CD4-positive, alpha-beta T cell treated with Interleukin-4 for 1 hour (primary cell): ENCODE results near the gene C12orf56.
"Not testable (repeated sequence)": the region's sequence is repeated elsewhere in the genome, so short reads cannot be mapped to it uniquely, and the experiment has no call there.

Experiments used
- DNase-seq, 2 donors: peaks; one replicate each; pipeline ENCODE4 v3.0.0-alpha.2; 2020 to 2022

The C12orf56 gene

DNA sequence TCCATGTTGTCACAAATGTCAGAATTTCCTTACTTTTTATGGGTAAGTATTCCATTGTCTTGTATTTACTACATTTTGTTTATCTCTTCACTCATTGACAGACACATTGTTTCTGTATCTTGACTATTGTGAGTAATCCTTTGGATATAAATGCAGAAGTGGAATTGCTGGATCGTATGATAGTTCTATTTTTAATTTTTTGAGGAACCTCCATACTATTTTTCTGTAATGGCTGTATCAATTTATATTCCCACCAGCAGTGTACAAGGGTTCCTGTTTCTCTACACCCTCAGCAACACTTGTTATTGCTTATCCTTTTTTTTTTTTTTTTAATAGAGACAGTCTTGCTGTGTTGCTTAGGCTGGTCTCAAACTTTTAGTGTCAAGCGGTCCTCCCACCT lies 164.9 kb downstream of the C12orf56 start:
- DNase-seq, result no peak

DNA sequence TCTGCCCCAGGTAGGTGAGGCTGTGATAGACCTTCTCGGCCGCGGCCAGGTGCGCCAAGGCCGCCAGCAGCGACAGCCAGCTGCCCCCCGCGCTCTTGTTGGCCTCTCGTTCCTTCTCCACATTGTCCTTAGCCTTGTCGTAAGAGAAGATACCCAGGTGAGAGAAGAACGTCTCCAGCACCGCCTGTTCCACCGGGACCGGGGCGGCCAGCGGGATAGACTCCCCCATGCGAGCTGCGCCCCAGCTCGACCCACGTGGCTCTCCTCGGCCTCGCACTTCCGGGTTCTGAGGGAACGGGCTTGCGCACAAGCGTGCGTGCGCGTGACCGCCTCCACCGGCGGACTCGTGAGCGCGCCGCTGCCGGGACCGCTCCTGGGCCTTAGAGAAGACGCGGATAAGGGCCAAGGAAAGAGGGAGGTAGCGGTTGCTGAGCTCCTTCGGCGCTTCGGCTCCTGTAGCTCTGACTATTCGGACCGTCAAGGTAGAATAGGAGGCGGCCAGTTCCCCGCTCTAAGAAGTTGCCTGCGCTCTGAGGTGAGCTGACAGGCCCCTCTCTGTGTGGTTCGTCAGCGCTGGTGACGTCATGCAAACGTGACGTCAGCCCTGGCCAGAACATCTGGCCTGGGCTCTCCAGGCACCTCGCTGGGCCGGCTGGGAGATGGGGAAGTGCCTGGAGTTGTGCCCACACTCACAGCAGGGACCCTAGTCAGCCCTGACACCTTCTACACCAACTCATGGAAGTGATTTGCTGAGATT lies 168.4 kb downstream of the C12orf56 start, which contains the start of gene KICS2:
Gene KICS2 (minus strand): TSS at position 288 of the 757 bp plus-strand sequence. CDS start 59 bp downstream, at position 229.
- DNase-seq, result peak; percentile 92

DNA sequence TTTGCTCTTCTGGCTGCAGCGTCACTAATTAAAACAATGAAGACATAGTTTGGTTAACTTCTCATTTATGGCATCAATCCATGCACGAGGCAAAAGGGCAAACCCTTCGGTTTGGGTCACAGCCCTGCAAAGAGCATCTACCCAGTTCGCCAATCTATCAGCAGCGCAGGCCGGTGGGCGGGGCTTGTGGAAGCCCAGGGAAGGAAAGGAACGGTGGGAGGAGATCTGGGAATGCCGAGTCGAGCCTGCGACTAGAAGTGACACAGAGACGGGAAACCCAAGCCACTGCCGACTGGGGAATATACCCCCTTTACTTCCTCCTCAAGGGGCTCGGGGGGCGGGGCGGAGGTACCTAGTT lies 168.9 kb downstream of the C12orf56 start:
- DNase-seq, result peak; percentile 53 to 64

DNA sequence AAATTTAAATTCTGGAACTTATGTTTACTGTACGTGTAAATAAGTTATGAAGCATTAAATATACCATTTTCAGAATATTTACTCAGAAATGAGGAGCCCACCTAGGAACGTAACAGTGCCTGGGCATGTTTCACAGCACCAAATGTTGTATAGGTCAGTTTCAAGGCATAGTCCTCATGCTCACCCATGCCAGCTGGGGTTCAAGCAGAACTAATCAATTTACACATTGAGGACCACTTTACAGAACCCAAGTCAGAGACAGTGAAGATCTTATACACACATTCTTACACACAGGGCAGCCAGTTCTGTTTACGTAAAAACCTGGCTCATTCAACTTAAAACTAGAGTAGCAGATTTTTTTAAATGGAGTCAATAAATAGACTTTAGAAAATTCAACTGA lies 170.5 kb downstream of the C12orf56 start:
- DNase-seq, result no peak

DNA sequence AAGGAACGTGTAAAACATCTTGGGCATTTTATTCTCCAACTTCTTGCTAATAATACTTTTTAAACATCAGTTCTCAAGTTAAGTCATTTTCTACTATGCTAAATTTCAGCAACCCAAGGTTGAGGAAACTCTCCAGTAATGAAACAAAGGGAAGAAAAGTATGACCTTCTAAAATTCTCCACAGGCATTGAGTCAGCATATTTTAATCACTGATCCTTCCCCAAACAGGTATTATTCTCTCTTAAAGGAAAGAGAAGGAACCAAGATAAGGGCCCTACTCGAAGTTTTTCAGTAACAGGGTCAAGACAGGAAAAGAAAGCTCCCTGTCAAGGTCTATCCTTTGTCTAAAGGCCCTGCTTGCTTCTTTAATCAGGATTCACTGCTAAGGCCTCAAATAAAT lies 171.4 kb downstream of the C12orf56 start:
- DNase-seq, result no peak

DNA sequence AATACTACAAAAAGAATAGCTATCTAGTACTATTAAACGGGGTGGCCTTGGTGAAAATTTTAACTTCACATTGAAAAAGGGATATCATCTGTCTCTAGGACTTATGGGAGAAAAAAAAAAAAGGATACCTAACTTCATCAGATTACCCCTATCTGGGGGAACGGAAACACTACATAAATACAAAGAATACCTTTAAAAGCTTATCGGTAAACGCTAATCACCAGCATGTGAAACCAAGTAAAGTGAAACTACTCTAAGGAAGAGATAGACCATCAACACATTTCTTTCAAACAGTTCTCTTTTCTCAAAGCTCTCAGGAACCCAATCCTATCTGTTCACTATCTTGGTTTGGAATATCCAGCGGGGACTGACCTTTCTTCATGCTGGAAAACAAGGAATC lies 172.0 kb downstream of the C12orf56 start:
- DNase-seq, result peak in 1 of 2 donors; percentile 31

DNA sequence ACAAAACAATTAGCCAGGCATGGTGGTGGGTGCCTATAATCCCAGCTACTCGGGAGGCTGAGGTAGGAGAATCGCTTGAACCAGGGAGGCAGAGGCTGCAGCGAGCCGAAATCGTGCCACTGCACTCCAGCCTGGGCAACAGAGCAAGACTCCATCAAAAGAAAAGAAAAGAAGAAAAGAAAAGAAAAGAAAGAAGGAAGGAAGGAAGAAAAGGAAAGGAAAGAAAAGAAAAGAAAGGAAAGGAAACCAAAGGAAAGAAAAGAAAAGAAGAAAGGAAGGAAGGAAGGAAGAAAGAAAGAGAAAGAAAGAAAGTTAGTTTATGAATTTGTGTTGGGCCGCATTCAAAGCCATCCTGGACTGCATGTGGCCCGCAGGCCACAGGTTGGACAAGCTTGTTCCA lies 172.9 kb downstream of the C12orf56 start:
- DNase-seq, result not testable (repeated sequence)

DNA sequence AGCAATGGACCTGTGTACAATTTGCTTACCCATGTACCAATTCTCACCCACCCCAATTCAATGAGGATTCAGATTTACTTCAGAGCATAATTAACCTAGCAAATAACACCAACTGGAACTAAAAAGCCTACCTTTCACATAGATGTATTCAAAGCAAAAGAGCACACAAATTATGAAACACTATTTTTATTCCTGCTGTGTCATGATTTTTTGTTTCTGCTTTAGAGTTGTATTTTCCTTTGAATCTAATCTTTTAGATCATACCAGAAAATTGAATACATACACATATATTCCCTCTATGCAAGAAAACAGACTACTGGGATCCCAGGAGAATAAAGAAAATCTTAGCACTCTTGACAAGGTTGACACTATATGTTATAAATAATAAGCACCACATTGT lies 174.3 kb downstream of the C12orf56 start:
- DNase-seq, result no peak
